Measurements from ENCODE around the gene EIPR1. TPM values are rescaled to one million over a fixed set of nuclear protein-coding genes. Genes with fewer than 3 reads are reported as not detected.

The EIPR1 gene
- total and polyA plus RNA-seq, 2 of the 13 experiments (the other 11 are each of a cell fraction or from before 2014, with no cell fraction given): 70.0 to 96.3 TPM

DNA sequence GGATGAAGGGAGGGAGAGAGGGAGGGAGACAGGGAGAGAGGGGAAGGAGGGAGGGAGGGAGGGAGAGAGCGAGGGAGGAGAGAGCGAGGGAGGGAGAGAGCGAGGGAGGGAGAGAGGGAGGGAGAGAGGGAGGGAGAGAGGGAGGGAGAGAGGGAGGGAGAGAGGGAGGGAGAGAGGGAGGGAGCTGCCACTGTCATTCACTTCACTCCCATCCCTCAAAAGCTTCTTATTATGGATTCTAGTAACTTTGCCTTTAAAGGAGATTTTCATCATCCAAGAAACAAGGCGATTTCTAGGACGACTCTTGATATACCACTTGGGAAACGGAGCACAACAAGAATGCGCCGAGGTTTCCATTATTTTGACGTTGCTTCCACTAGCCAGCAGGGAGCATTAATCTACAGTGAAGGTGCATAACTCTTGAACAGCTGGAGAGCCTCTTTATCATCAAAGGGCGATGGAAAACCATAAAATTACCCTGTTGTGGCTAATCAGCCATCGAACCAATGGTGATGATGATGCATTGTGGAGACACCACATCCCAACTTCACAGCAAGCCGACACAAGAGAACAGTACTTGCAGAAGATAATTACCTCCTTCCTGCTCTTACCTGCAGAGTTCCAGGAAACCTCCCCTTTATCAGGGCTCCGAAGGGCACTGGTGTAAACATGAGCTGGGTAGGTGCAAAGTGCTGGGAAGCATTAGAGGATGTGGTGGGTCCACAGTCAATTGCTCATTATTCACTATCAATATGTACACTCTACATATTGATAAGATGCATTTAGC is 130.5 kb downstream of the EIPR1 start (continued):
- TF ChIP-seq, protein P1, sequence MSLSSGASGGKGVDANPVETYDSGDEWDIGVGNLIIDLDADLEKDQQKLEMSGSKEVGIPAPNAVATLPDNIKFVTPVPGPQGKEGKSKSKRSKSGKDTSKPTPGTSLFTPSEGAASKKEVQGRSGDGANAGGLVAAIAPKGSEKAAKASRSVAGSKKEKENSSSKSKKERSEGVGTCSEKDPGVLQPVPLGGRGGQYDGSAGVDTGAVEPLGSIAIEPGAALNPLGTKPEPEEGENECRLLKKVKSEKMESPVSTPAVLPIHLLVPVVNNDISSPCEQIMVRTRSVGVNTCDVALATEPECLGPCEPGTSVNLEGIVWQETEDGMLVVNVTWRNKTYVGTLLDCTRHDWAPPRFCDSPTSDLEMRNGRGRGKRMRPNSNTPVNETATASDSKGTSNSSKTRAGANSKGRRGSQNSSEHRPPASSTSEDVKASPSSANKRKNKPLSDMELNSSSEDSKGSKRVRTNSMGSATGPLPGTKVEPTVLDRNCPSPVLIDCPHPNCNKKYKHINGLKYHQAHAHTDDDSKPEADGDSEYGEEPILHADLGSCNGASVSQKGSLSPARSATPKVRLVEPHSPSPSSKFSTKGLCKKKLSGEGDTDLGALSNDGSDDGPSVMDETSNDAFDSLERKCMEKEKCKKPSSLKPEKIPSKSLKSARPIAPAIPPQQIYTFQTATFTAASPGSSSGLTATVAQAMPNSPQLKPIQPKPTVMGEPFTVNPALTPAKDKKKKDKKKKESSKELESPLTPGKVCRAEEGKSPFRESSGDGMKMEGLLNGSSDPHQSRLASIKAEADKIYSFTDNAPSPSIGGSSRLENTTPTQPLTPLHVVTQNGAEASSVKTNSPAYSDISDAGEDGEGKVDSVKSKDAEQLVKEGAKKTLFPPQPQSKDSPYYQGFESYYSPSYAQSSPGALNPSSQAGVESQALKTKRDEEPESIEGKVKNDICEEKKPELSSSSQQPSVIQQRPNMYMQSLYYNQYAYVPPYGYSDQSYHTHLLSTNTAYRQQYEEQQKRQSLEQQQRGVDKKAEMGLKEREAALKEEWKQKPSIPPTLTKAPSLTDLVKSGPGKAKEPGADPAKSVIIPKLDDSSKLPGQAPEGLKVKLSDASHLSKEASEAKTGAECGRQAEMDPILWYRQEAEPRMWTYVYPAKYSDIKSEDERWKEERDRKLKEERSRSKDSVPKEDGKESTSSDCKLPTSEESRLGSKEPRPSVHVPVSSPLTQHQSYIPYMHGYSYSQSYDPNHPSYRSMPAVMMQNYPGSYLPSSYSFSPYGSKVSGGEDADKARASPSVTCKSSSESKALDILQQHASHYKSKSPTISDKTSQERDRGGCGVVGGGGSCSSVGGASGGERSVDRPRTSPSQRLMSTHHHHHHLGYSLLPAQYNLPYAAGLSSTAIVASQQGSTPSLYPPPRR (CRISPR knock-in tag; IDR thresholded peaks at IDR 0.05; ENCODE audit: borderline replicate concordance): 0 out of 2 replicates have a peak, but pooled peaks have one; percentile 46
- TF ChIP-seq MED13 (CRISPR knock-in tag; IDR thresholded peaks at IDR 0.05) (no peak), ZNF484 (CRISPR knock-in tag; IDR thresholded peaks at IDR 0.05; ENCODE audit: borderline replicate concordance, low read depth) (no peak), HNF4A (CRISPR knock-in tag; IDR thresholded peaks at IDR 0.05) (peak; percentile 41; the same call in 1 of the 2 replicates), ETV5 (CRISPR knock-in tag; IDR thresholded peaks at IDR 0.05; ENCODE audit: borderline replicate concordance) (peak; percentile 58; the same call in 1 of the 2 replicates), SOX6 (IDR thresholded peaks at IDR 0.05) (no peak), SOX6 (CRISPR knock-in tag; IDR thresholded peaks at IDR 0.05) (peak; percentile 35; the same call in 1 of the 2 replicates), PCBP1 (IDR thresholded peaks at IDR 0.05; ENCODE audit: borderline replicate concordance, low read depth, low read length) (0 out of 2 replicates have a peak, but pooled peaks have one; percentile 71), SOX5 (CRISPR knock-in tag; IDR thresholded peaks at IDR 0.05; ENCODE audit: borderline replicate concordance) (peak; percentile 62; the same call in 1 of the 2 replicates), ZNF207 (IDR thresholded peaks at IDR 0.05; ENCODE audit: borderline replicate concordance) (no peak), ZSCAN29 (CRISPR knock-in tag; conservative IDR thresholded peaks at IDR 0.05) (no peak), SMYD3 (CRISPR knock-in tag; IDR thresholded peaks at IDR 0.05) (no peak), FOXO1 (CRISPR knock-in tag; IDR thresholded peaks at IDR 0.05) (peak; percentile 45; the same call in 1 of the 2 replicates), IRF2 (CRISPR knock-in tag; IDR thresholded peaks at IDR 0.05) (0 out of 2 replicates have a peak, but pooled peaks have one; percentile 20), ELF3 (CRISPR knock-in tag; IDR thresholded peaks at IDR 0.05) (peak; percentile 18; the same call in 1 of the 2 replicates), TEAD3 (CRISPR knock-in tag; optimal IDR thresholded peaks at IDR 0.05; ENCODE audit: borderline replicate concordance) (peak; percentile 37)
- TF ChIP-seq, protein P2, sequence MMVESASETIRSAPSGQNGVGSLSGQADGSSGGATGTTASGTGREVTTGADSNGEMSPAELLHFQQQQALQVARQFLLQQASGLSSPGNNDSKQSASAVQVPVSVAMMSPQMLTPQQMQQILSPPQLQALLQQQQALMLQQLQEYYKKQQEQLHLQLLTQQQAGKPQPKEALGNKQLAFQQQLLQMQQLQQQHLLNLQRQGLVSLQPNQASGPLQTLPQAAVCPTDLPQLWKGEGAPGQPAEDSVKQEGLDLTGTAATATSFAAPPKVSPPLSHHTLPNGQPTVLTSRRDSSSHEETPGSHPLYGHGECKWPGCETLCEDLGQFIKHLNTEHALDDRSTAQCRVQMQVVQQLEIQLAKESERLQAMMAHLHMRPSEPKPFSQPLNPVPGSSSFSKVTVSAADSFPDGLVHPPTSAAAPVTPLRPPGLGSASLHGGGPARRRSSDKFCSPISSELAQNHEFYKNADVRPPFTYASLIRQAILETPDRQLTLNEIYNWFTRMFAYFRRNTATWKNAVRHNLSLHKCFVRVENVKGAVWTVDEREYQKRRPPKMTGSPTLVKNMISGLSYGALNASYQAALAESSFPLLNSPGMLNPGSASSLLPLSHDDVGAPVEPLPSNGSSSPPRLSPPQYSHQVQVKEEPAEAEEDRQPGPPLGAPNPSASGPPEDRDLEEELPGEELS (CRISPR knock-in tag; IDR thresholded peaks at IDR 0.05): peak; percentile 45
- TF ChIP-seq, protein P3, sequence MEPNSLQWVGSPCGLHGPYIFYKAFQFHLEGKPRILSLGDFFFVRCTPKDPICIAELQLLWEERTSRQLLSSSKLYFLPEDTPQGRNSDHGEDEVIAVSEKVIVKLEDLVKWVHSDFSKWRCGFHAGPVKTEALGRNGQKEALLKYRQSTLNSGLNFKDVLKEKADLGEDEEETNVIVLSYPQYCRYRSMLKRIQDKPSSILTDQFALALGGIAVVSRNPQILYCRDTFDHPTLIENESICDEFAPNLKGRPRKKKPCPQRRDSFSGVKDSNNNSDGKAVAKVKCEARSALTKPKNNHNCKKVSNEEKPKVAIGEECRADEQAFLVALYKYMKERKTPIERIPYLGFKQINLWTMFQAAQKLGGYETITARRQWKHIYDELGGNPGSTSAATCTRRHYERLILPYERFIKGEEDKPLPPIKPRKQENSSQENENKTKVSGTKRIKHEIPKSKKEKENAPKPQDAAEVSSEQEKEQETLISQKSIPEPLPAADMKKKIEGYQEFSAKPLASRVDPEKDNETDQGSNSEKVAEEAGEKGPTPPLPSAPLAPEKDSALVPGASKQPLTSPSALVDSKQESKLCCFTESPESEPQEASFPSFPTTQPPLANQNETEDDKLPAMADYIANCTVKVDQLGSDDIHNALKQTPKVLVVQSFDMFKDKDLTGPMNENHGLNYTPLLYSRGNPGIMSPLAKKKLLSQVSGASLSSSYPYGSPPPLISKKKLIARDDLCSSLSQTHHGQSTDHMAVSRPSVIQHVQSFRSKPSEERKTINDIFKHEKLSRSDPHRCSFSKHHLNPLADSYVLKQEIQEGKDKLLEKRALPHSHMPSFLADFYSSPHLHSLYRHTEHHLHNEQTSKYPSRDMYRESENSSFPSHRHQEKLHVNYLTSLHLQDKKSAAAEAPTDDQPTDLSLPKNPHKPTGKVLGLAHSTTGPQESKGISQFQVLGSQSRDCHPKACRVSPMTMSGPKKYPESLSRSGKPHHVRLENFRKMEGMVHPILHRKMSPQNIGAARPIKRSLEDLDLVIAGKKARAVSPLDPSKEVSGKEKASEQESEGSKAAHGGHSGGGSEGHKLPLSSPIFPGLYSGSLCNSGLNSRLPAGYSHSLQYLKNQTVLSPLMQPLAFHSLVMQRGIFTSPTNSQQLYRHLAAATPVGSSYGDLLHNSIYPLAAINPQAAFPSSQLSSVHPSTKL (CRISPR knock-in tag; IDR thresholded peaks at IDR 0.05): 0 out of 2 replicates have a peak, but pooled peaks have one; percentile 24
- TF ChIP-seq, protein P4, sequence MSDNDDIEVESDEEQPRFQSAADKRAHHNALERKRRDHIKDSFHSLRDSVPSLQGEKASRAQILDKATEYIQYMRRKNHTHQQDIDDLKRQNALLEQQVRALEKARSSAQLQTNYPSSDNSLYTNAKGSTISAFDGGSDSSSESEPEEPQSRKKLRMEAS (IDR thresholded peaks at IDR 0.05): no peak

All from HepG2 (cell line).